IMR-90 (cell line): Measurements from ENCODE around the gene CLCA1.

ENCODE experiments used
- POLR2A ChIP-seq: IDR thresholded peaks from 2 replicates; pipeline ENCODE4 v1.6.1; 2012; ENCODE audit warnings: mild to moderate bottlenecking, low read depth, low read length
- RFX5 ChIP-seq: IDR thresholded peaks from 2 replicates; pipeline ENCODE4 v1.8.0; 2012; ENCODE audit warnings: low read depth, mild to moderate bottlenecking, low read length, moderate library complexity
- TF ChIP-seq, protein P1 (sequence below): conservative IDR thresholded peaks from 2 replicates; pipeline ENCODE4 v1.5.1; 2012; ENCODE audit warnings: mild to moderate bottlenecking, low read depth, low read length, improper control_type of control experiment

DNA sequence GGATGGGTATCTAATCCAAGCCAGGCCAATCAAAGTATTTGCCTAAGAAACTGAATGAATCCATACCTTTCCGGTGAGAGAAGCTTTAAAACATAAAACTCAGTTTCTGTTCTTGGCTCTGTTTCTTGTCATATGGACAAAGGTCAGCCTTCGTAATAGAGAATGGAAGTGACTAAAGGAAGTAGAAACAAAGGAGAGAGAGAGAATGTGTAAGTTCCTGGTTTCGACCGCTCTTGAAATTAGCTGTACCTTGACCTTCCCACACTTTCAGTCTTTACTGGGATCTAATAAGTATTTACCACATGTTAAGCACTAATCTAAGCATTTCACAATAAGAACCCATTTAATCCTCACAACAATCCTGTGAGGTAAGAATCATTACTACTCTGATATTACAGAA lies 58.6 kb downstream of the CLCA1 start:
- no peak for TF ChIP-seq POLR2A
- TF ChIP-seq, protein P1, sequence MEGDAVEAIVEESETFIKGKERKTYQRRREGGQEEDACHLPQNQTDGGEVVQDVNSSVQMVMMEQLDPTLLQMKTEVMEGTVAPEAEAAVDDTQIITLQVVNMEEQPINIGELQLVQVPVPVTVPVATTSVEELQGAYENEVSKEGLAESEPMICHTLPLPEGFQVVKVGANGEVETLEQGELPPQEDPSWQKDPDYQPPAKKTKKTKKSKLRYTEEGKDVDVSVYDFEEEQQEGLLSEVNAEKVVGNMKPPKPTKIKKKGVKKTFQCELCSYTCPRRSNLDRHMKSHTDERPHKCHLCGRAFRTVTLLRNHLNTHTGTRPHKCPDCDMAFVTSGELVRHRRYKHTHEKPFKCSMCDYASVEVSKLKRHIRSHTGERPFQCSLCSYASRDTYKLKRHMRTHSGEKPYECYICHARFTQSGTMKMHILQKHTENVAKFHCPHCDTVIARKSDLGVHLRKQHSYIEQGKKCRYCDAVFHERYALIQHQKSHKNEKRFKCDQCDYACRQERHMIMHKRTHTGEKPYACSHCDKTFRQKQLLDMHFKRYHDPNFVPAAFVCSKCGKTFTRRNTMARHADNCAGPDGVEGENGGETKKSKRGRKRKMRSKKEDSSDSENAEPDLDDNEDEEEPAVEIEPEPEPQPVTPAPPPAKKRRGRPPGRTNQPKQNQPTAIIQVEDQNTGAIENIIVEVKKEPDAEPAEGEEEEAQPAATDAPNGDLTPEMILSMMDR, result no peak
- TF ChIP-seq RFX5, result no peak
